Psoas muscle (tissue), 8 donors: ENCODE measurements around the gene INTS1. TPM values are rescaled to one million over a fixed set of nuclear protein-coding genes. Genes with fewer than 3 reads are reported as not detected.

ENCODE experiments used
- ATAC-seq, 4 donors: fragments of 200-7000 bp; cut with Tn5 transposase; one replicate each; pipeline ENCODE4 v1.9.1; 2020; ENCODE audit warnings: moderate library complexity in 3 of 4, mild to moderate bottlenecking in 2 of 4
- DNase-seq, 2 donors: peaks; one replicate each; pipeline ENCODE4 v3.0.0-alpha.2; 2020
- H3K27ac ChIP-seq: fragments of 200-600 bp; one replicate; pipeline ENCODE4 v1.8.0; 2022
- H3K27me3 ChIP-seq, 3 donors: fragments of 200-600 bp in 1 of 3; one replicate each; pipeline versions ENCODE4 v1.6.1 to v1.8.0; 2013 to 2022; ENCODE audit warnings: low read length in 2 of 3, mild to moderate bottlenecking in 2 of 3, moderate library complexity in 1 of 3; ENCODE audit not compliant: insufficient read depth in 3 of 3
- H3K36me3 ChIP-seq, 2 donors: fragments of 200-600 bp in 1 of 2; one replicate each; pipeline versions ENCODE4 v1.6.1 to v1.8.0; 2013 to 2022; ENCODE audit warnings: low read depth in 1 of 2, mild to moderate bottlenecking in 1 of 2, moderate library complexity in 1 of 2; ENCODE audit not compliant: insufficient read depth in 1 of 2
- H3K4me1 ChIP-seq: fragments of 200-600 bp; one replicate; pipeline ENCODE4 v1.8.0; 2022
- H3K4me3 ChIP-seq: fragments of 200-600 bp; one replicate; pipeline ENCODE4 v1.8.0; 2022; ENCODE audit warnings: mild to moderate bottlenecking
- H3K9me3 ChIP-seq: fragments of 200-600 bp; one replicate; pipeline ENCODE4 v1.8.0; 2022
- CTCF ChIP-seq: fragments of 200-600 bp; IDR thresholded peaks from one replicate; pipeline ENCODE4 v1.8.0; 2022; ENCODE audit warnings: antibody characterized with exemption
- WGBS, 3 donors: extraction: QIAGEN DNeasy Blood & Tissue Kit; methylation state at CpG; one replicate each; pipeline versions ENCODE4 v1.1.6 to v1.1.7; 2013; 5-methylcytosine and 5-hydroxymethylcytosine counted together
- intact Hi-C, 2 donors: fragments of 100-400 bp; cut with DNase I; formaldehyde crosslinking; loops; one replicate each; pipeline versions ENCODE4 v1.11.0 to v1.14.2; 2022
- polyA plus RNA-seq, 3 donors: library from polyadenylated mRNA; stranded (reverse); fragments of 200-250 nt; gene quantifications; one replicate each; pipeline ENCODE4 v1.2.3, GENCODE V29; 2013
- total RNA-seq, 4 donors: library from RNA; stranded (reverse); fragmentation: NEBNext Ultra II Directional in 2 of 4; extraction: Animal tissue kit (Norgen Biotek cat#: 25700) in 2 of 4; gene quantifications; one replicate each; pipeline versions ENCODE4 v1.2.1 to v1.2.4, GENCODE V29; 2021 to 2023
- donor health status: healthy with polysubstance abuse.
- donor health status: DM: no; HTN: no; CAD: no; lungs with moderate emphysema.
- donor health status: Bipolar disorder and iron deficiency.
- donor health status: healthy.
- donor health status: DM: yes; HTN: yes; CAD: no.
- donor health status: DM: no; HTN: no; CAD: no.
- donor health status: DM: no; HTN: no; CAD: no.
- donor health status: DM: yes; HTN: yes; CAD: no.

INTS1 gene
- total and polyA plus RNA-seq, 7 donors = 38.8 to 77.6 (median 64.0) TPM

GRCh38 chr7:1542841-1543747, 38.9 kb upstream of the INTS1 start:
- Histone ChIP-seq H3K27me3 (no peaks in the 10 kb centered on the region), H3K4me3 (no peak overlapping the region), H3K27ac (peak overlapping the region; percentile 16), H3K9me3 (no peaks in the 10 kb centered on the region), H3K4me1 (peaks cover 10% of the 10 kb centered on the region), H3K36me3 (peaks cover 0 to 69% of the 10 kb centered on the region in 2 donors)
- no peak for TF ChIP-seq CTCF
- 76 to 80% (median 79%) methylated on average over 38 of the region's 38 CpGs for WGBS, 3 donors
- intact Hi-C loops = no loop called here
- peak in 1 of 2 donors; percentile 69 for DNase-seq
- ATAC-seq = no peak

GRCh38 chr7:1542329-1542728, 38.1 kb upstream of the INTS1 start:
- Histone ChIP-seq H3K9me3 (no peaks in the 10 kb centered on the region), H3K27ac (peak overlapping the region; percentile 16)

GRCh38 chr7:1541431-1542162, 37.4 kb upstream of the INTS1 start:
- H3K4me1 ChIP-seq = peaks cover 22% of the 10 kb centered on the region
- no peaks in the 10 kb centered on the region for H3K27me3 ChIP-seq
- ATAC-seq (no peak), DNase-seq (peak in 1 of 2 donors; percentile 47)
- no peak for TF ChIP-seq CTCF
- peaks cover 0 to 59% of the 10 kb centered on the region in 2 donors for H3K36me3 ChIP-seq
- H3K9me3 ChIP-seq = no peaks in the 10 kb centered on the region
- H3K4me3 ChIP-seq = no peak overlapping the region
- H3K27ac ChIP-seq = no peak overlapping the region
- 86 to 91% (median 89%) methylated on average over 29 to 33 of the region's 33 CpGs for WGBS, 3 donors
- intact Hi-C loops = no loop called here

More at GRCh38 chr7:1542329-1542728, 38.1 kb upstream of the INTS1 start:
- Histone ChIP-seq H3K27me3 (no peaks in the 10 kb centered on the region), H3K4me3 (no peak overlapping the region), H3K36me3 (peaks cover 0 to 63% of the 10 kb centered on the region in 2 donors), H3K4me1 (peaks cover 17% of the 10 kb centered on the region)
- ATAC-seq (no peak), DNase-seq (peak in 1 of 2 donors; percentile 48)
- intact Hi-C loops = no loop called here
- no peak for TF ChIP-seq CTCF
- 86 to 90% (median 89%) methylated on average over 18 to 21 of the region's 21 CpGs for WGBS, 3 donors

- H3K4me3 ChIP-seq = no peak overlapping the region
- H3K4me1 ChIP-seq = peaks cover 30% of the 10 kb centered on the region
- no peaks in the 10 kb centered on the region for H3K9me3 ChIP-seq
- peak in 1 of 2 donors; percentile 49 for DNase-seq
- peaks cover 0 to 59% of the 10 kb centered on the region in 2 donors for H3K36me3 ChIP-seq
- H3K27ac ChIP-seq = no peak overlapping the region
- intact Hi-C loops = no loop called here
- TF ChIP-seq CTCF = no peak
- WGBS, 3 donors = 80 to 88% (median 82%) methylated on average over 31 of the region's 31 CpGs
- no peaks in the 10 kb centered on the region for H3K27me3 ChIP-seq
- no peak for ATAC-seq
Measured at GRCh38 chr7:1540776-1541271, 36.6 kb upstream of the INTS1 start.
